ENCODE results near the gene KRTAP12-1.
"Not testable (repeated sequence)": the region's sequence is repeated elsewhere in the genome, so short reads cannot be mapped to it uniquely, and the experiment has no call there.

Gene KRTAP12-1

DNA sequence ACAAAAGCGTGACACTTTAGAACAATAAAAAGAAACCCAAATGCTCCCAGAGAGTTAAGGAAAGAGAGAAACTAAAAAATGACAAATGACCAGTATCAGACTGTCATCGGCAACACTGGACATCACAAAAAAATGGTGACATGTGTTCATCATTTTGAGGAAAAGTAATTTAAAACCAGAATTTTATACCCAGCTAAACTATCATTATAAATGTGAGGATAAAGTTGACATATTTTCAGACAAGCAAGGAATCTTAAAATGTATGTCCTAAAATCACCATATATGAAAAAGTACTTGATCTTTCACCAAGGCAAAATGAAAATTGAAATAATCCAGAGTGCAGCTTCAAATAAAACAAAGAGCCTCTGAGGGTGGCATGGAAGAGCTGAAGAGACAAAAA, 37.1 kb downstream of the KRTAP12-1 start:
- DNase-seq (ENCODE audit: low spot score) = no peak

DNA sequence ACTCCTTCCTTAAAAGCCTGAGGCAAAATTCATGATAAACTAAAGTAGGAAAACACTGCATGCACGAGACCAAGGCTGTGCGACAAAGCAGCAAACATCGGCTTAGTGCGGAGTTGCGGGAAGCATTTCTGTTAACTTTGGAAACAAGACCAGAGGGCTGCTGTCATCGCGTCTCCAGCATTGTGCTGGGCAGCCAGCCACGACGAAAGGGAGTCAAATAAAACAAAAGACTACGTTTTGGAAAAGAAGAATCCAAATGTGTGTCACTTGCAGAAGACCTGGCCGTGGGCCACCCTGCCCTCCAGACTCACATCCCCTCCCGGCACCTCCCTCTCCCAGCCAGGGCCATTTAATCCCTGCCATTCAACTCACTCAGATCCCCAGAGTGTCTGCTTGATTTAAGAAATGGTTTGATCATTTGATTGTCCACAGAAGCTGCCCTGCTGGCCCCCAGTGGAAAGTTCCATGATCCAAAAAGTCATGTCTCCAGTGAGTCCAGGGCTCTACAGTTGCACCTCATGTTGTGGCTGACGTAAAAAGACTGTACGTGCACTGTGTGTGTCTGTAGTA, 38.1 kb downstream of the KRTAP12-1 start:
- DNase-seq (ENCODE audit: low spot score) = no peak

DNA sequence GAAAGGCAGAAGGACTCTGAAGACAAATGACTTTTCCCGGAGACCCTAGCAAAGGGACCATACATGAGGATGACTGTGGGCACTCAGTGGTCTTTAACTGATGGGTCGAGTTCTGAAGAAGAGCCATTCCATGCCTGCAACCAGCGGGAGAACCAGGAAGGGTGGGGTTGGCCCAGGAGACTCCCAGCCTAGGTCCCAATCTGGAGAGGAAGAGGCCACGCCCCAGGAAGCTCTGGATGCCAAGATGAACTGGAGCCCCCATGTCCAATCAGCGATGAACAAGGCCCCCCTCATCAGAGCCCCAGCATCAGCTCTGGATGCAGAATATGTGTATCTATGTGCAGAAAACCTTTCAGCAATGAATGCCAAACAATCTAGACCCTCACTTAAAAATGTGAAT, 41.2 kb downstream of the KRTAP12-1 start:
- no peak for DNase-seq (ENCODE audit: low spot score)

DNA sequence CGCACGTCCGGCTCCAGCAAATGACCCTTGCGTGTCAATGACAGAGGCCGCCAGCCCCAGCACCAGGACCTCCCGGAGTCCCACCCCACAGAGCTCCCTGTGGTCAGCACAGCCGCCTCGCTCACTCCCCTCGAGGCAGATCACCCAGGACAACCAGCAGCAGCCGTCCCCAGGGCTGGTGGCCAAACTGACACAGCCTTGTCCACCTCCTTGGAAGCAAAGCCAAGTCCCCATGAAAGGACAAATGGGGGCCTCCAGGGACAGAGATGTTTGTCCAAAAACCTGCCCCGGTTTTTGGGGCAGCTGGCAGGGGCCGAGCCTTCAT, 42.7 kb downstream of the KRTAP12-1 start:
- DNase-seq (ENCODE audit: low spot score) = no peak

DNA sequence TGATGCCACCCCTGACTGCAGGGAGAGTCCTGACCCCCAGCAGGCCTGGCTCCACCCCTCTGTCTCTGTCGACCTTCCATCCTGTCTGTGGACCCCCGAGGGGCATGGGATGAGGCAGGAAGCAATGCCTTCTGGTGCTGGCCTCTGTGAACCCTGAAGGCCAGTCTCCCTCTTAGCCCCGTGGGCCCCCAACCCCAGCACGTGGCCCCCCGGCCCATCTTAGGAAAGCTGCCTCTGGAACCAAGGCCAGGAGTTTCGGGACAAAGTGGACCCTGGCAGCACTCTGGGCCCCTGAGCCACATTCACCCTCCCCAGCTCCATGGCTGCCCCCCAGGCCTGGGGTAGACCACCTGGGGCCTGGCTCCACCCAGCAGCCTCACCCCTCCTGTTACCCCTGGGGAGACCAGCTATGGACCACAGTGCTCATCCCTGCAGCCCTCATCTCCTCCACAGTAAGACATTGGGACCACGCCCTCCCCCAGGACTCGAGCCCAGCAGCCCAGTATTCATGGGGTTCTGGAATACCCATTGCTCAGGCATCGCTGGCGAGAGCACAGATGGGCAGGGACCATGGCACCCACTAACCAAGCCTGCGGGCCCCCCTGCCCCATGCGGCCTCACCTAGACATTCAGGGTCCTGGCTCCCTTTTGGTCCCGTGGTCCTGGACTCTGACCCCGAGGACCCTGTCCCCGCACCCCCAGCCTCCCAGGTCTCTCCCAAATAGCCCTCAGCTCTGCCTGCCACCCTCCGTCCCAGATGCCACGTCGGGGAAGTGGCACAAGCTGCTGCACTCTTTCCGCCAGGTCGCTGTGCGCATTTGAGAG, 43.2 kb downstream of the KRTAP12-1 start:
- DNase-seq (ENCODE audit: low spot score) = not testable (repeated sequence)

DNA sequence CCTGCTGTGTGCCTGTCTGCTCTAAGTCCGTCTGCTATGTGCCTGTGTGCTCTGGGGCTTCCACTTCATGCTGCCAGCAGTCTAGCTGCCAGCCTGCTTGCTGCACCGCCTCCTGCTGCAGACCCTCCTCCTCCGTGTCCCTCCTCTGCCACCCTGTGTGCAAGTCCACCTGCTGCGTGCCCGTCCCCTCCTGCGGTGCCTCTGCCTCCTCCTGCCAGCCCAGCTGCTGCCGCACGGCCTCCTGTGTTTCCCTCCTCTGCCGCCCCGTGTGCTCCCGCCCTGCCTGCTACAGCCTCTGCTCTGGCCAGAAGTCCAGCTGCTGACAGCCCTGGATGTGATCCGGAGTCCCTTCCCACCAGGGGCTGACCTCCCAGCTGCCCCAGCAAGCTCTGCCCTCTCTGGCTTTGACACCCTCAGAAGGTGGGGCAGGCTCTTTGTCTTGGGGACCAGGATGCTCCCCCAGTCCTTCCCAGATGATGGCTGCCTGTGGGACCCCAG, 44.1 kb downstream of the KRTAP12-1 start:
- DNase-seq (ENCODE audit: low spot score) = not testable (repeated sequence)

DNA sequence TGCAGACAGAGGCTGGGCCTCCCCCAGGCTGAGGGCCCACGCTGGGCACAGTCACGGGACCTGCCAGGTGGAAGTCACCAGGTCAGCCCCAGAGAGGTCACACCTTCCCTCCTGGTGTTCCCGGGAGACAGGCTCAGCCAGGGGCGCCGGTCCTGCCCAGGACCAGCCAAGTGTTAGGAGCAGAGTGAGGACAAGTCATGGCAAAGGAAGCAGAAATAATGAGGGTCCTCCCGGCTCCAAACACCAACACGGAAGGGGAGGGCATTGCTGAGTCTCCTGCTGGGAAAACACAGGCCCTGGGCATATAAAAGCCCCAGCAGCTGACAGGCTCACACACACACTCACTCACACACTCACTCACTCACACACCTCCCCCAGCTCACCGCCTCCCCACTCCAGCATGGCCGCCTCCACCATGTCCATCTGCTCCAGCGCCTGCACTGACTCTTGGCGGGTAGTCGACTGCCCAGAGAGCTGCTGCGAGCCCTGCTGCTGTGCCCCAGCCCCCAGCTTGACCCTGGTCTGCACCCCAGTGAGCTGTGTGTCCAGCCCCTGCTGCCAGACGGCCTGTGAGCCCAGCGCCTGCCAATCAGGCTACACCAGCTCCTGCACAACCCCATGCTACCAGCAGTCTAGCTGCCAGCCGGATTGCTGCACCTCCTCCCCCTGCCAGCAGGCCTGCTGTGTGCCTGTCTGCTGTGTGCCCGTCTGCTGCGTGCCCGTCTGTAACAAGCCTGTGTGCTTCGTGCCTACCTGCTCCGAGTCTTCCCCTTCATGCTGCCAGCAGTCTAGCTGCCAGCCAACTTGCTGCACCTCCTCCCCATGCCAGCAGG, 44.7 kb downstream of the KRTAP12-1 start, which contains the start of gene KRTAP10-10:
TSS of gene KRTAP10-10 (plus strand) at position 339 of the 833 bp plus-strand sequence. CDS start at position 401, 62 bp downstream.
- DNase-seq (ENCODE audit: low spot score) = no peak

DNA sequence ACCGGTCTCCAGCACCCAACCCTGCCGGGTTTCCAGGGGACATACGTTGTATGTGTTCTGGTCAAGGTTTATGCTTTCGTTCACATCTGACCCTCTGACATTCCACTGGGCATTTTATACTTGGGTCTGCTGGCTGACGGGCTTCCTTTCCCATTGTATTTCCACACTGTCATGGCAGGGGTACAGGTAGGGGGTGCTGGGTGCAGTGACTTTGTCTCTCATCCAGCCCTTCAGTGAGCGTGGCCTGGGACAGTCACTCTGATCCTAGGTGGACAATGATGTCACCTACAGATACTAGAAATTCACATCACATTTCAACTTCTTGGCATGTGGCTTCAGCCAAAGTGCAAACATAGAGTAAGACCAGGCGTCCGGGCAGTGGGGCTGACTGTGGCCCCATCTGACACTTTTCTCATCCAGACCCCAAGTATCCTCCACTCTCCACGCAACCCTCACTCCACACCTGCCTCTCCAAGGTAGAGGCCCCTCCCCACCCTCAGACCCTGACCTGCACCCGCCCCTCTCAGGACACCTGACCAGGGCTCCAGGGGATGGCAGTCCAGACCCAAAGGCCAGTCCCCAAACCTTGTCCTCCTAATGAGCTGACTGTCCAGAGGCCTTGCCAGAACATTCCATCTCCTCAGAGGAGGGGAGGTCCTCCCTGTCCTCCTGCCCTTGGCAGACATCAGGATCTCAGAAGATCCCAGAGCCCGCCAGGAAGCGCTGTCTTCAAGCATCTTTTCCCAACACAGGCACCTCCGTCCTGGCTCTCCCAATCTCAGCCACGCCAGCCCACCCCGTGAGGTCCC, 45.5 kb downstream of the KRTAP12-1 start:
- DNase-seq (ENCODE audit: low spot score) = no peak

DNA sequence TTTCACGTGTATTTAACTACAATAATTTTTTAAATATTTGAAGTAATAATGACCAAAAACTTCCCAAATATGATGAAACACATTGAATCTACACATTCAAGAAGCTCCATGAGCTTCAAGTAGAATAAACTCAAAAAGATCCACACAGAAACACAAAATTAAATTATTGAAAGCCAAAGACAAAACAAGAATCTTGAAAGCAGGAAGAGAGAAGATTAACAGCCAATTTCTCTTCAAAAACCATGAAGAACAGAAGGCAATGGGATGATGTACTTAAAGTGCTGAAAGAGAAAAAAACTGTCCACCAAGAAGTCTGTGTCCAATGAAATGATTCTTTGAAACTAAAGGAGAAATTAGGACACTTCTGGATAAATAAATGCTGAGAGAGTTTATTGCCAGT, 49.9 kb downstream of the KRTAP12-1 start:
- DNase-seq (ENCODE audit: low spot score) = no peak

Data from kidney capillary endothelial cell (primary cell).